Activated B cell treated with CpG ODN at 0.5 μM for 24 hours (primary cell): Measurements from ENCODE around the gene VCL. TPM values are rescaled to one million over a fixed set of nuclear protein-coding genes. Genes with fewer than 3 reads are reported as not detected.

Experiments used
- ATAC-seq: fragments of 200-7000 bp; cut with Tn5 transposase; one replicate; pipeline ENCODE4 v1.10.0; 2021; ENCODE audit warnings: low read depth, mild to moderate bottlenecking, moderate library complexity
- CTCF ChIA-PET: fragments of 350-600 bp; sonication (Branson Sonifier 250); formaldehyde crosslinking; loops from one replicate; lab custom pipeline; 2021; ENCODE audit warnings: antibody characterized with exemption; lab: Charles Lee
- POLR2A ChIA-PET: fragments of 350-600 bp; sonication (Branson Sonifier 250); formaldehyde crosslinking; loops from one replicate; lab custom pipeline; 2021; ENCODE audit warnings: antibody characterized with exemption; lab: Charles Lee
- DNase-seq: peaks from one replicate; pipeline ENCODE4 v3.0.0; 2022
- H3K27ac Mint-ChIP-seq: one replicate; pipeline ENCODE4 v1.8.0; 2020; ENCODE audit warnings: mixed read lengths
- H3K27me3 Mint-ChIP-seq: one replicate; pipeline ENCODE4 v1.8.0; 2021; ENCODE audit warnings: mixed read lengths
- H3K36me3 Mint-ChIP-seq: one replicate; pipeline ENCODE4 v1.8.0; 2021; ENCODE audit warnings: low read depth, mixed read lengths
- H3K4me1 Mint-ChIP-seq: one replicate; pipeline ENCODE4 v1.8.0; 2021; ENCODE audit warnings: mixed read lengths
- H3K4me3 Mint-ChIP-seq: one replicate; pipeline ENCODE4 v1.8.0; 2020; ENCODE audit warnings: mild to moderate bottlenecking, mixed read lengths
- H3K9me3 Mint-ChIP-seq: one replicate; pipeline ENCODE4 v1.8.0; 2020; ENCODE audit warnings: mixed read lengths
- CTCF ChIP-seq: fragments of 200-600 bp; IDR thresholded peaks from one replicate; pipeline ENCODE4 v1.8.0; 2022; ENCODE audit warnings: antibody characterized with exemption, mild to moderate bottlenecking
- intact Hi-C: fragments of 100-400 bp; cut with micrococcal nuclease; formaldehyde crosslinking; loops from one replicate; pipeline ENCODE4 v1.15.1; 2024
- total RNA-seq: library from RNA; stranded (reverse); gene quantifications from 2 replicates; pipeline ENCODE4 v1.2.3, GENCODE V29; 2022

VCL gene
- total RNA-seq: 21.3 and 25.8 TPM in 2 replicates

- POLR2A ChIA-PET: interaction anchor here (0.6 to 2.5 kb wide), 8 partner anchors 11 to 225 kb away, joined by 3 to 6 read pairs (median 3); partner anchors contain the start of genes ADK and AP3M1
- Mint-ChIP-seq H3K36me3 (peaks cover 4% of the 10 kb centered on the region), H3K4me1 (peaks cover 45% of the 10 kb centered on the region), H3K27me3 (no peaks in the 10 kb centered on the region), H3K9me3 (no peaks in the 10 kb centered on the region), H3K27ac (peak within 1 kb of the TSS; percentile 95), H3K4me3 (peak within 1 kb of the TSS; percentile 96)
- peak; percentile 97 for ATAC-seq
- intact Hi-C loops: loop anchor here (1.0 to 5.0 kb wide), 8 partner anchors 41 to 1234 kb away; partner anchors contain the start of genes ADK, KAT6B and NDST2
- no peak for TF ChIP-seq CTCF
- peak; percentile 91 for DNase-seq
- CTCF ChIA-PET: interaction anchor here (0.7 to 1.5 kb wide), 3 partner anchors 39 to 83 kb away, joined by 4 read pairs; no protein-coding TSS in a partner anchor
Measured at GRCh38 chr10:73997787-73998622, at the start of gene VCL. VCL (plus strand) TSS chr10:73998116; CDS start chr10:73998208, 92 bp downstream.

GRCh38 chr10:73948947-73949633, 48.8 kb upstream of the VCL start:
- no peak overlapping the region for H3K27ac Mint-ChIP-seq
- ATAC-seq (no peak), DNase-seq (no peak)
- peaks cover 3% of the 10 kb centered on the region for H3K4me1 Mint-ChIP-seq
- H3K4me3 Mint-ChIP-seq: no peak overlapping the region
- POLR2A ChIA-PET: interaction anchor here (0.7 kb wide), 1 partner anchor 22 kb away, joined by 3 read pairs; no protein-coding TSS in a partner anchor
- H3K36me3 Mint-ChIP-seq: no peaks in the 10 kb centered on the region
- no peaks in the 10 kb centered on the region for H3K27me3 Mint-ChIP-seq
- H3K9me3 Mint-ChIP-seq: no peaks in the 10 kb centered on the region
- CTCF ChIA-PET: interaction anchor here (1.1 kb wide), 1 partner anchor 9 kb away, joined by 4 read pairs; no protein-coding TSS in a partner anchor
- intact Hi-C loops: no loop called here
- no peak for TF ChIP-seq CTCF

- peaks cover 4% of the 10 kb centered on the region for H3K4me1 Mint-ChIP-seq
- no peak for TF ChIP-seq CTCF
- H3K27me3 Mint-ChIP-seq: no peaks in the 10 kb centered on the region
- DNase-seq (no peak), ATAC-seq (no peak)
- H3K27ac Mint-ChIP-seq: no peak overlapping the region
- ChIA-PET POLR2A (no interaction called here), CTCF (interaction anchor here (0.6 kb wide), 1 partner anchor 183 kb away, joined by 3 read pairs; no protein-coding TSS in a partner anchor)
- intact Hi-C loops: no loop called here
- H3K4me3 Mint-ChIP-seq: no peak overlapping the region
- H3K9me3 Mint-ChIP-seq: no peaks in the 10 kb centered on the region
- no peaks in the 10 kb centered on the region for H3K36me3 Mint-ChIP-seq
Measured at GRCh38 chr10:73950155-73950948, 47.6 kb upstream of the VCL start.

GRCh38 chr10:73953665-73954064, 44.3 kb upstream of the VCL start:
- POLR2A ChIA-PET: interaction anchor here (1.1 kb wide), 1 partner anchor 223 kb away, joined by 3 read pairs; no protein-coding TSS in a partner anchor
- DNase-seq: no peak
- peaks cover 30% of the 10 kb centered on the region for H3K4me1 Mint-ChIP-seq
- CTCF ChIA-PET: interaction anchor here (1.5 kb wide), 1 partner anchor 13 kb away, joined by 8 read pairs; no protein-coding TSS in a partner anchor
- no peak for TF ChIP-seq CTCF
- H3K27me3 Mint-ChIP-seq: no peaks in the 10 kb centered on the region
- H3K27ac Mint-ChIP-seq: peak overlapping the region; percentile 10
- H3K9me3 Mint-ChIP-seq: no peaks in the 10 kb centered on the region
- intact Hi-C loops: no loop called here
- no peak overlapping the region for H3K4me3 Mint-ChIP-seq
- ATAC-seq: no peak
- H3K36me3 Mint-ChIP-seq: no peaks in the 10 kb centered on the region
